Epithelial cell of esophagus (primary cell): Measurements from ENCODE around the gene TRPT1.
A peak's percentile ranks its signal among the peaks of the same experiment; 100 is the strongest.

ENCODE experiments used
- DNase-seq: peaks from one replicate; pipeline ENCODE4 v3.0.0; 2010; ENCODE audit warnings: low read depth
- H3K4me3 ChIP-seq: 2 replicates; pipeline ENCODE4 v1.5.1; 2011; ENCODE audit warnings: mild to moderate bottlenecking, low read length, control low read depth
- CTCF ChIP-seq: IDR thresholded peaks from 2 replicates; pipeline ENCODE4 v1.5.1; 2011; ENCODE audit warnings: low read depth, mild to moderate bottlenecking, low read length, control low read depth, inconsistent platforms; ENCODE audit not compliant: insufficient read depth; ENCODE audit errors: missing control alignments

TRPT1 gene

DNA sequence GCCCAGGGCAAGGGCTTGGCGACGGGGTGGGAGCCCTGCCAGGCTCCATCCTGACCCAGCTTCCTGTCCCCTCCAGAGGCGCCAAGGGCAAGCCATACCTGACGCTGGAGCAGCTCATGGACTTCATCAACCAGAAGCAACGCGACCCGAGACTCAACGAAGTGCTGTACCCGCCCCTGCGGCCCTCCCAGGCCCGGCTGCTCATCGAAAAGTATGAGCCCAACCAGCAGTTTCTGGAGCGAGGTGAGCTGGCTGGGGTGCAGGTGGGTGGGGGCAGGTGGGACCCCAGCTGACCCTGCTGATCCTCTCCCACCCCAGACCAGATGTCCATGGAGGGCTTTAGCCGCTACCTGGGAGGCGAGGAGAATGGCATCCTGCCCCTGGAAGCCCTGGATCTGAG, 30.3 kb upstream of the TRPT1 start:
- TF ChIP-seq CTCF = no peak
- no peak for DNase-seq
- H3K4me3 ChIP-seq = no peak overlapping the region

DNA sequence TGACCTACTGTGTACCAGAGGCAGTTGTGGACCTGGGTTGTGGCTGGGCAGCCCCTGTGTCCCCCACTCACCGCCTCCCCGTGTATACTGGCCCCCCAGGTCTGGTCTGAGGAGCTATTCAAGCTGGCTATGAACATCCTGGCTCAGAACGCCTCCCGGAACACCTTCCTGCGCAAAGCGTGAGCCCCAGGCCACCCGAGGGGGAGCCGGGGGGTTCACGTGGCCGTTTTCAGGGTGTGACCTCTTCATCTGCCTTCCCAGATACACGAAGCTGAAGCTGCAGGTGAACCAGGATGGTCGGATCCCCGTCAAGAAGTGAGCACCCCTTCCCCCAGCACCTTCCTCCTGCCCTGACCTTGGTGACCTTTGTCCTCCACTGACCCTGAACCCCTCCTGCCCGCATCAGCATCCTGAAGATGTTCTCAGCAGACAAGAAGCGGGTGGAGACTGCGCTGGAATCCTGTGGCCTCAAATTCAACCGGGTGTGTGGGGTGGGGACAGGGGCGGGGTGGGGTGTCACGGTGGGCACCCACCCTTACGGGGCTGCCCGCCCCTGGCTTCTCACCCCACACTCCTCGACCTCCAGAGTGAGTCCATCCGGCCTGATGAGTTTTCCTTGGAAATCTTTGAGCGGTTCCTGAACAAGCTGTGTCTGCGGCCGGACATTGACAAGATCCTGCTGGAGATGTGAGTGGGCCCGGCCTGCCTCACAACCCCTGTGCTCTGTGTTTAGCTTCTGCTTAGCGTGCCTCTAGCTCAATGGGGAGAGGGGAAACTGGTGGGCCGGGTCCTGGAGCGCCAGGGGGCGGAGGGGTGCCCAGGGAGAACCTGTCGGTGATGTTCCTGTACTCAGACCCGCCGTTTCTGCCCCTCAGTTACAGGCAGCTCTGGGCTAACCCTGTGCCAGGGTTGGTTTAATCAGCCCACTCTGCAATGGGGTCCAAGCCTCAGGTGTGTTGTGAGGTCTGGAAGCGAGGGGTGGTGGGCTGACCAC, 29.4 kb upstream of the TRPT1 start:
- TF ChIP-seq CTCF = no peak
- H3K4me3 ChIP-seq = no peak overlapping the region
- no peak for DNase-seq

DNA sequence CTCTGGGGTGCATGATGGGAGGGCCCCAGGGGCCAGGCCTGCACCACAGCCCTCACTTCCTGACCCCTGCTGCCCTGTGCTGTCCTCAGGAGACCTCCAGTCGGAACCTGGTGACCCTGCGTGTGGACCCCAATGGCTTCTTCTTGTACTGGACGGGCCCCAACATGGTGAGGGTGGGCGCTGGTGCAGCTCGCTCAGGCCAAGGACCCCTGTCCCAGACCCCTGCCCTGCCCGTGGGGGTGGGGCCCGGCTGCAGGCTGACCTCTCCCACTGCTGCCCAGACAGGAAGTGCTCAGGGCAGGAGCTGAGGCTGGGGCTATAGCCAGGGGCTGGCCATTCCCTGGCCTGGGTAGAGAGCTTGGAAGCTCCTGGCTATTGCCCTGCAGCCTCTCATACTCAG, 28.3 kb upstream of the TRPT1 start:
- no peak for TF ChIP-seq CTCF
- DNase-seq = no peak
- no peak overlapping the region for H3K4me3 ChIP-seq

DNA sequence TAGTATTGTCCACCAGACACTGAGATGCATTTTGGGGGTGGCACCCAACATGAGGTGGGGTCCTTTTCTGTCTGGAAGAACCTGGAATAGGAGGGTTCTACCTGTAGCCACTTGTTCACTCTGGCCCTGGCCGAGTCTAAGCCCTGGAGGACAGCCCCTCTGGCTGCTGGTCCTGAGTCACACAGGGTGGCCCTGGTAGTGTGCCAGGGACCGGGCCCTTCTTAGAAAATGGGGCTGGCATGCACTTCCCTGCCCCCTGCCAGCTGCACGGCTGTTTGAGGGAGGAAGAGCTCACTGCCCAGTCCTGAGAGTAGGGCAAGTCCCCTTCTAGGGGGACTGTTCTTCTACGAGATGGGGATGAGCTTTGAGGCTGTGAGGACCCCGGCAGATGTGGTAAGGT, 27.5 kb upstream of the TRPT1 start:
- DNase-seq = no peak
- no peak for TF ChIP-seq CTCF
- H3K4me3 ChIP-seq = no peak overlapping the region

DNA sequence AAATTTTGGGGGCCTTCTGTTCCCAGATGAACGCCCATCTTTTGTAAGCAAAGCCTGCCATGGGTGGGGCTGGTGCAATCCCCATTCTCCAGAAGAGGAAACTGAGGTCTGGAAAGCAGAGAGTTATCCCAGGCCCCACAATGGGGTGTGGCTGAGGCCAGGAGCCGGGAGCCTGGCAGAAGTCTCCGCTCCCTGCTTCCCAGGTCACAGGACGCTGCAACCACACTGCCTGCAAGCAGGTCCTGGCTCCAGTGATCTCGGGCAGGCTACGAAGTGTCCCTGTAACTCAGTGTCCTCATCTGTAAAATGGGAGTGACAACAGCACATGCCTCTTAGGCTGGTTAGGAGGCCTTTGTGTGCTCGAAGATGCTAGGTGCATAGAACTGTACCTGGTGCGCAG, 27.1 kb upstream of the TRPT1 start:
- no peak for TF ChIP-seq CTCF
- H3K4me3 ChIP-seq = peak overlapping the region; percentile 90
- DNase-seq = no peak

DNA sequence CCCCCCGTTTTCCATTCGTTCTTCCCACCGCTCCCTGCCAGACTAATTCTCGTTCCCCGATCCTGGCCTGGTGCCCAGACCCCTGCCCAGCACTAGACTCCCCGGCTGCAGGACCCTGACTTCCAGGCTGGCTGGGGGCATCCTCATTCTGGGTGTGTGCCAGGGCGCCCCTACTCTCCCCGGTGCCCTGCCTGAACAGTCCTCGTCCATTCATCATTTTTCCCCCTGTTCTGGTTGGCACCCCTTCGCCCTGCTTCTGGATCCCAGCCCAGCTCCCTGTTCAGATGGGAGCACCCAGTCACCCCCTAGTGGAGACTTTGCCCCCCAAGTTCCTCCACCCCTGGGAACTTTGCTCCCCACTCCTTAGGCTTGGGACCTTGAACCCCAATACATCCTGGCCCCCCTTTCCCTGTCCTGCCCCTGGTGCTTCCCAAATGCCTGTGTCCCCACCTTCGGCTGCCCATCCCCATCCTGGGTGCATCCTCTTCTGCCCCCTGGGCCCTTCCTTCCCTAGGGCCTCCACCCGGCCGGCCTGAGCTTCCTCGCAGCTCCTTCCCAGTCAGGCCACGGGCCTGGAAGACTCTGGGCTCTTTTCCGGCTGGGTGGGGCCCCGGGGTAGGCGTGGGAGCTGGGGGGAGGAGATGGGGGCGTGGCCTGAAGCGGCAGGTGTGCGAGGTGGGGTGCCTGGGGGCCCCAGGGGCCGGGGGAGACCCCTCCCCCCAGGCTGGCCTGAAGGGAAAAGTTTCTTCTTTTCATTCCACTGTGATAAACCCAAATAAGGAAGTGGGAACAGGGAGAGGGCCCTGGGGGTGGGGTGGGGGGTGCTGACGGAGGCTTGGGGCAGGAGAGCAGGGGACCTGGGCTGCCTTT, 26.3 kb upstream of the TRPT1 start:
- TF ChIP-seq CTCF = peak; percentile 34
- DNase-seq = peak; percentile 72
- H3K4me3 ChIP-seq = peak overlapping the region; percentile 90
